ENCODE data around the gene MXD4.
"Not testable (repeated sequence)": the region's sequence is repeated elsewhere in the genome, so short reads cannot be mapped to it uniquely, and the experiment has no call there.

The MXD4 gene

DNA sequence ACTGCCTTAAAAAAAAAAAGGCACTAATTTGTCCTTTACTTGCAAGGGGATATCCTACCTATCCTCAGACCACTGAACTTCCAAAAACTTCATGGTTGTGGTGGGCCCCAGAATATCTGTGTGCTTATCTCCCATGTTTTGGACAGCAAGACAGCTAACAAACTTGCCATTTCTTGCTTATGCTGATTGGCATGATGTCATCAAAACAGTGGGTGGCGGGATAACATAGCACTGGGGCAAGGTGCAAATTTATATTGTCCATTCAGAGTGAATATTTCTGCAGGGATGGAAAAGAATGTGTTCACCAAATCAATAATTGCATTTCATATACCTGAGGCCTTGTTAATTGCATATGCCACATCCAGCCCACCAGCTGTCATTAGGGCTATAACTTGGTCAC is 43.5 kb downstream of the MXD4 start:
- DNase-seq (ENCODE audit: extremely low read depth, insufficient read length): no peak
- Histone ChIP-seq H3K4me3 (replicated peaks; ENCODE audit: low read depth, low read length) (no peak overlapping the region), H3K36me3 (ENCODE audit: control insufficient read depth, insufficient read depth, low read length) (0 out of 2 replicates have a peak, but pooled peaks cover 2% of the 10 kb centered on the region), H3K27me3 (replicated peaks; ENCODE audit: control insufficient read depth, insufficient read depth, low read length) (no peaks in the 10 kb centered on the region)
- TF ChIP-seq, protein P1, sequence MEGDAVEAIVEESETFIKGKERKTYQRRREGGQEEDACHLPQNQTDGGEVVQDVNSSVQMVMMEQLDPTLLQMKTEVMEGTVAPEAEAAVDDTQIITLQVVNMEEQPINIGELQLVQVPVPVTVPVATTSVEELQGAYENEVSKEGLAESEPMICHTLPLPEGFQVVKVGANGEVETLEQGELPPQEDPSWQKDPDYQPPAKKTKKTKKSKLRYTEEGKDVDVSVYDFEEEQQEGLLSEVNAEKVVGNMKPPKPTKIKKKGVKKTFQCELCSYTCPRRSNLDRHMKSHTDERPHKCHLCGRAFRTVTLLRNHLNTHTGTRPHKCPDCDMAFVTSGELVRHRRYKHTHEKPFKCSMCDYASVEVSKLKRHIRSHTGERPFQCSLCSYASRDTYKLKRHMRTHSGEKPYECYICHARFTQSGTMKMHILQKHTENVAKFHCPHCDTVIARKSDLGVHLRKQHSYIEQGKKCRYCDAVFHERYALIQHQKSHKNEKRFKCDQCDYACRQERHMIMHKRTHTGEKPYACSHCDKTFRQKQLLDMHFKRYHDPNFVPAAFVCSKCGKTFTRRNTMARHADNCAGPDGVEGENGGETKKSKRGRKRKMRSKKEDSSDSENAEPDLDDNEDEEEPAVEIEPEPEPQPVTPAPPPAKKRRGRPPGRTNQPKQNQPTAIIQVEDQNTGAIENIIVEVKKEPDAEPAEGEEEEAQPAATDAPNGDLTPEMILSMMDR (IDR thresholded peaks at IDR 0.05; ENCODE audit: insufficient read depth, low read length, poor library complexity, severe bottlenecking): no peak

DNA sequence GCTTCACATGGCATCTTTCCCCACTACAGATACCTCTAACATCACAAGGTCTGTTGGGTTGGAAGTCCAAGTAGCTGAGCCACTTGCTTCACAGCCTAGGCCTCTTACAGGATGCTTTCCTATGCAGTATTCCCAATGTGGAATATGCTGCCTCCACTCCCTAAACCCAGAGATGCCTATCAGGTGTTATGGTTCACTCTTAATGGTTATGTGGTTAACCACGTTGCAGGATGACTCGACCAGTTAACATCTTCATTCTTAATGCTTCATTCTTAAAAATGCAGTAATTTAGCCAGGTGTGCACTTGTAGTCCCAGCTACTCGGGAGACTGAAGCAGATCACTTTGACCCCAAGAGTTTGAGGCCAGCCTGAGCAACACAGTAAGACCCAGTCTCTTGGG is 44.2 kb downstream of the MXD4 start:
- no peak for DNase-seq (ENCODE audit: extremely low read depth, insufficient read length)
- Histone ChIP-seq H3K27me3 (replicated peaks; ENCODE audit: control insufficient read depth, insufficient read depth, low read length) (no peaks in the 10 kb centered on the region), H3K36me3 (ENCODE audit: control insufficient read depth, insufficient read depth, low read length) (no peaks in the 10 kb centered on the region), H3K4me3 (replicated peaks; ENCODE audit: low read depth, low read length) (no peak overlapping the region)
- TF ChIP-seq, protein P1 (IDR thresholded peaks at IDR 0.05; ENCODE audit: insufficient read depth, low read length, poor library complexity, severe bottlenecking): no peak

DNA sequence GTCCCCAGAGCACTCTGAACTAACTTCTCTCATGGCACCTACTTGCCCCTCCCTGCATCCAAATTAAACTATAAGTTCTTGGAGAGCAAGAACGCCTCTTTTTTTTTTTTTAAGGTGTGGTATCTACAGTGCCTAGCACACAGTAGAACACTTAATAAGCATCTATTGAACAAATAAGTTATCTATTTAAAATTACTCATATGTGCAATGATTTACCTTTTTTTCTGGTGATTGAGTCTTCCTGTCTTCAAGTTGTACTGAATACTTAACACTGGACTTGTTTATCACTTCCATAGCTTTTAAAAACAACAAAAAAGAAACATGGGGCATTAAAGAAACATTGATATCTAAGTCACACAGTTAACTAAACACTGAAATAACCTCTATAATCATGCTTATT is 49.1 kb downstream of the MXD4 start:
- Histone ChIP-seq H3K4me3 (replicated peaks; ENCODE audit: low read depth, low read length) (no peak overlapping the region), H3K36me3 (ENCODE audit: control insufficient read depth, insufficient read depth, low read length) (no peaks in the 10 kb centered on the region), H3K27me3 (replicated peaks; ENCODE audit: control insufficient read depth, insufficient read depth, low read length) (no peaks in the 10 kb centered on the region)
- DNase-seq (ENCODE audit: extremely low read depth, insufficient read length): no peak
- TF ChIP-seq, protein P1 (IDR thresholded peaks at IDR 0.05; ENCODE audit: insufficient read depth, low read length, poor library complexity, severe bottlenecking): no peak

DNA sequence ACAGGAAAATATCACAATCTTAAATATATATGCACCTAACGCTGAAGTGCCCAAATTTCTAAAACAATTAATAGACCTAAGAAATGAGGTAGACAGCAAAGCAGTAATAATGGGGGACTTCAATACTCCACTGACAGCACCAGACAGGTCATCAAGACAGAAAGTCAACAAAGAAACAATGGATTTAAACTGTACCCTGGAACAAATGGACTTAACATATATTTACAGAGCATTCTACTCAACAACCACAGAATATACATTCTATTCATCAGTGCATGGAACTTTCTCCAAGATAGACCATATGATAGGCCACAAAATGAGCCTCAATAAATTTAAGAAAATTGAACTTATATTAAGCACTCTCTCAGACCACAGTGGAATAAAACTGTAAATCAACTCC is 59.1 kb downstream of the MXD4 start:
- not testable (repeated sequence) for DNase-seq (ENCODE audit: extremely low read depth, insufficient read length); H3K4me3 ChIP-seq (replicated peaks; ENCODE audit: low read depth, low read length); H3K36me3 ChIP-seq (ENCODE audit: control insufficient read depth, insufficient read depth, low read length); H3K27me3 ChIP-seq (replicated peaks; ENCODE audit: control insufficient read depth, insufficient read depth, low read length)

Data from GM06990 (cell line).